ENCODE data around the gene GPATCH4.
"Not testable (repeated sequence)": the region's sequence is repeated elsewhere in the genome, so short reads cannot be mapped to it uniquely, and the experiment has no call there.

The GPATCH4 gene

DNA sequence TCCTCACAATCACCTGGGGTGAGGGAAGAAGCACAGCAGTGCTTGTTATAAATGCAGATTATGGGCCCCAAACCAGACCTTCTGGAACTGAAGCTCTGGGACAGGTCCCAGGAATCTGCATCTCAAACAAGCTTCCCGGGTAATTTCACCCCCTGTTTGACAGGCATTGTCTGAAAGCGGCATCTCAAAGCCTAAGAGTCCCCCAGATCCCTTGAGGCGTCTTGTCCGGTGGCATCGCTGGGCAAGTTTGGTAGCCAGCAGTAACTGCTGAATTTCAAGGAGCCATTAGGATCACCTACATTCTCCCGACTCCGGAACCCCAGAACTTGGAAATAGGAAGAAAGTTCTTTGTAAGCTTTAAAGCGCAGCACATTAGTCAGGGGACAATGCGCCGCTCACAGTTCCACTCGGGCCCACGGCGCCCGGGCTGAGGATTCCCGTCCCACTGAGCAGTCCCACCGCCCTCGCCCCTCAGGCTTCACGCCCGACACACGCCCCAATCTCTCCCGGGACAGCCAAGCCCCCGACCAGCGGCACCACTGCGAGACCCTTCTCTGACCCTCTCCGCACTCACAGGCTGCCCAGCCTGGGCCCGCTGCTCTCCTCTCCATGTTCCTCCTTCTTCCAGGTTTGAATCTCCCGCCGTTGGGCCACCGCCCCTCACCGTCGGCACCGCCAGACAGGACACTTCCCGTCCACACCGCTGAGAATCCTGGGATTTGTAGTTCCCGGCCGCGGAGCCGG is 29.2 kb downstream of the GPATCH4 start, which contains the start of gene IQGAP3:
TSS of gene IQGAP3 (minus strand) at position 647 of the 744 bp plus-strand sequence. CDS start at position 611, 36 bp downstream.
- peak; percentile 72 for DNase-seq

DNA sequence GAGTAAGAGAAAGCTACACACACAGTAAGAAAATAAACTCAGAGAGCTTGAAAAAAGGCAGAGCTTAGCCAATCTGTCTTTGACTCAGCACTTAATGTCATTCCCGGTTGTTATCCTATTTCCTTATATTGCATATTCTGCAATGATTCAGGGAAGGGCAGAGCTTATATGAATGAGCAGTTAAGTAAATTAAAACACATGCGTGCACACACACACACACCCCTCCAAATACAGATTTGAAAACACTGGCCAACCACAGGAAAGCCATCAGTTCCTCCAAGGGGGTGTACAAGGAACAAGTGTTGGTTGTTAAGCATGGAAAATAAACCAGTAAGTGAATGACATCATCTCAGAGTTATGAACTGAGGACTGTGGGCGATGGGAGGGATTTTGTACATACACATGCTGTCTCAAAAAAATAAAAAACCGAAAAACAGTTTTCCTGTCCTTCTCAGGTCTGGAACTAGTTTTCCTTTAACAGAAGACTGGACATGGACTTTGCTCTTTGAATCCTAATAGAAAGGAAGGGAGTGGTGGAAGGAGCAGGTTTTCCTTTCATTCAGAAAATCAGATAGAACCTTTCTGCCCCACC is 29.9 kb downstream of the GPATCH4 start:
- DNase-seq: no peak

GRCh38 chr1:156566436-156566835 is 34.8 kb downstream of the GPATCH4 start:
- no peak for DNase-seq

DNA sequence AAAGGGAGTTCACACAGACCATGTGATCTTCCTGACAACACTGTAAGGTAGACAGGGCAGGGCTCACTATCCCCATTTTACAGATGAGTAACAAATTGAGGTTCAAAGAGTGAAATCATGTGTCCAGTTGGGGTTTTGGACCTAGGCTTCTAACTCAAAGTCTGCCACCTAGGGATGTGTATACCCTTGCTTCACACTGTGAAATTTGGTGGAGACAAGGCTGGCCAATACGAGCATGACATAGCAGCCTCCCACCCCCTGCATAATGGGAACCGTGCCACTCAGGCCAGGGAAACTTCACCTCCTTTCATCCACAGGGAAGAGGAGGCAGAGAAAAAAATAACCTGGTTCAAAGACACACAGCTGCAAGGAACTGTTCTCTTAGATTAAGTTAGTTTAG is 35.8 kb downstream of the GPATCH4 start:
- DNase-seq: no peak

DNA sequence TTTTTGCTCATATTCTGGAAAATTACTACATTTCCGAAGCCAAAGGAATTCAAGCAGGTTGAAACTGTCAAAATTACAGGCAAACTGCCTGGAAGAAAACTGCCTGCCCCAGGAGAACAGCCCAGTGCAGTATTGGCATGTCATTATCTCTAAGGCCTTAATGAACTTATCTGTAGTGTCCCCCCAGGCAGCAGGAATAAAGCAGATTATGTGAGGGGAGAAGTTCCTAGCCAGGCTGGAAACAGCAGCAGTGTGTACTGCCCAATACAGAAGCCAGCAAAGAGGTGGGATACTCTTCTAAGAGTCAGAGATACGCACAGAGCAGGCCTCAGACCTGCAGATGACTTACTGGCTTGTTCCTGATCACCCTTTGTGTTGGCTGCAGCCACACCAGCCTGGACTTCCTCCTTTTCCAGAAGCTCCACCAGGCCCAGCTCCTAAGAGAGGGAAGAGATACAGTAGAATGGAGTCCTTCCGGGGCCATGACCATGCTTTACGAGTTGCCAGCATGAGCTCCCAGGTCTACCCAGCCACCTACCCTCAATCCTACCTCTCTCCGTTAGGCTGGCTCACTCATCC is 40.6 kb downstream of the GPATCH4 start:
- DNase-seq: no peak

DNA sequence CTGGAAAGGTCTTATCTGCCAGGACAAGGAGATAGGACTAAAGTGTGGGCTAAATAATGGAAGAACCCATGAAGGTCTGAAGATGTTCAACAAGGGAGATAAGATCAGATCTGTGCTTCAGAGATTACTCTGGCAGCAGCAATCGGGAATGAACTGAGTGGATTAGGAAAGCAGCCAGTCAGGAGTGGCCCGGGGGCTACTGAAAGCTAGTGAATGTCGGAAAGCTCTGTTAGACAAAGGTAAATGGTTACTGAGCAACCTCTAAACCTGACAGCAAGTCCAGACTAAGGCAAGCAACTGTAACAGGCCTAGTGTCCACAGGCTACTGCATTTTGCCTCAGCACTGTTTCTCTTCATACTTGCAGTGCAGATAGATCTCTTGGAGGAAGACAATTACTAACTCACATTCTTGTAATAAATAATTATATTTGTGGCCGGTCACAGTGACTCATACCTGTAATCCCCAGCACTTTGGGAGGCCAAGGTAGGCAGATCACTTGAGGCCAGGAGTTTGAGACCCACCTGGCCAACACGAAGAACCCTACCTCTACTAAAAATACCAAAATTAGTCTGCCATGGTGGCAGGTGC is 41.4 kb downstream of the GPATCH4 start:
- no peak for DNase-seq

GRCh38 chr1:156559086-156559796 is 42.0 kb downstream of the GPATCH4 start:
- no peak for DNase-seq

DNA sequence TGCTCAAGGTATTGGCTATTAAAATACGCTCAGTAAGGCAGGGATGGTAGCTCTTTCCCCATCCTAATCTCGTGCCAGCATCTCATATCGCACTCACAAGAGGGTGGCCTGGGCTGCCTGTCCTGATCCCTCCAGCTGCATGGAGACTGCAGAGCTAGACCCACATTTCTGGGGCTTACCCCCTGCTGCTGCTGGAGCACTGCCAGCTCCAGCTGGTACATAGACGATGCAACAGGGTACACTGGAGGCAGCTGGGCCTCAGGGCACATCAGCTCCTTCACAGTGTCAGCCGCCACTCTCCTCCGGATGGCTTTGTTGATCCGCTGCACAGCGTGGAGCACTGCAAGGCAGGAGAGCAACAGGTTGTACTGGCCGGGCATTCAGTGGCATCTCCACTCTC is 44.9 kb downstream of the GPATCH4 start:
- no peak for DNase-seq

GRCh38 chr1:156555715-156556114 is 45.6 kb downstream of the GPATCH4 start:
- DNase-seq: no peak

- no peak for DNase-seq
Observed at GRCh38 chr1:156554971-156555370, 46.3 kb downstream of the GPATCH4 start.

DNA sequence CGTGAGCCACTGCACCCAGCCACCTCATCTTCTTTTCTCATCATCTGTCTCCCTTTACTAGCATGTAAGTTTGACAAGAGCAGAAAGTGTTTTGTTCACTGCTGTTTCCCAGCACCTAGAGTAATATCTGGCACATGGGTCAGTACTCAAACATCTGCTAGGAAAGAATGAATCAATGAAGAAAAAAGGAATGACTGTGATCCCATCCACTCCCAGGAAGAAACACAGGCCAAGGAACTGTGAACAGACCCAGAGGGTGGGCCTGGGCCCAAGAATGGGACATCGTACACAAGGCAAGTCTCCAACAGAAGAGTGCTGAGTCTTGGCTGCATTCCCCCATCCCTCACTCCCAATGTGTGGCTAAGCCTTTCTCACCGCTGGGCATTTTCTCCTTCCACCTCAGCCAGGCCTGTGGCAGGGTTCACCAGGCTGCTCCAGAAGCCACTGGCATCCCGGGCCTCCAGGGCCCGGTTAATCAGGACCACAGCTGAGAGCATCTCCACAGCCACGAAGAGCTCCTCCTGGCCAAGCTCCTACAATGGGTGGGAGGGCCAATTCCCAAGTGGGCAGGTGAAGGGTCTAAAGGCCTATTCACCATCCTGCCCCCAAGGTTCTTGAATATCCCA is 47.3 kb downstream of the GPATCH4 start:
- no peak for DNase-seq

GRCh38 chr1:156552937-156553336 is 48.3 kb downstream of the GPATCH4 start:
- DNase-seq: not testable (repeated sequence)

GRCh38 chr1:156552518-156552917 is 48.8 kb downstream of the GPATCH4 start:
- DNase-seq: no peak

DNA sequence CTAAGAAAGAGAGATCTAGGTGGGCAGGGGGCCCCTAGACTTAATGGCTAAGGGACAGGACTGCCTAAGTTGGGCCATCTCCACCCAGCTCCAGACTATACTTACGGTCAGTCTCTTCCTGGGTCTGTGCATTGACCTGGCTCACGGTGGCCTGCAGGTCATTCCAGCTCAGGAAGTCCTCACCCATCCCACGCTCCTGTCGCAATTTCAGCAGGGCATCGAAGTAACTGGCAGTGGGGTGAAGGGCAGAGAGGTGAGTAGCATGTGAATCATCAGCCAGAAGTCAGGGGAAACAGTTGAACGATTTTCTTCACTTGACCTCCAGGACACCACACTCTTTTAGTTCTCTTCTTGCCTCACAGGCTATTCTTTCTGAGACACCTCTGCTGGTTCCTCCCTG is 49.4 kb downstream of the GPATCH4 start:
- DNase-seq: no peak

- DNase-seq: no peak
Observed at GRCh38 chr1:156551066-156551643, 50.1 kb downstream of the GPATCH4 start.

DNA sequence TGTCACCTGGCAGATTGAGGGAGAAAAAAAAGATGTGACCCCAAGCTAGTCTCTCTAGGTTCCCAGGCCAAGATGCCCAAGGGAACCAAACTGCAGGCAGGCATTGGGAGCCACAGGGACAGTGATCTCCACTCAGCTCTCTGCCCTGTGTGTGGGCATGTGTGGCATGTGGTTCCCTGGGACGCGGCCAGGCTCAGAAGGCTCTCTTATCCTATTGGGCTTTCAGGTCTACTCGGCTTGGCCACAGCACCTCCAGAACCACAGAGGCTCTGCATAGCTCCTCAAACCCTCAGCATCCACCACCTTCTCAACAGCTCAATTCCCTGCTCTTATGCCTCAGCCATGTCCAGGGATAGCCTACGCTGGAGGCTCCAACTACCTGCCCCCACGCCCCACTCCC is 50.9 kb downstream of the GPATCH4 start:
- no peak for DNase-seq

- no peak for DNase-seq
Observed at GRCh38 chr1:156549831-156550230, 51.4 kb downstream of the GPATCH4 start.

DNA sequence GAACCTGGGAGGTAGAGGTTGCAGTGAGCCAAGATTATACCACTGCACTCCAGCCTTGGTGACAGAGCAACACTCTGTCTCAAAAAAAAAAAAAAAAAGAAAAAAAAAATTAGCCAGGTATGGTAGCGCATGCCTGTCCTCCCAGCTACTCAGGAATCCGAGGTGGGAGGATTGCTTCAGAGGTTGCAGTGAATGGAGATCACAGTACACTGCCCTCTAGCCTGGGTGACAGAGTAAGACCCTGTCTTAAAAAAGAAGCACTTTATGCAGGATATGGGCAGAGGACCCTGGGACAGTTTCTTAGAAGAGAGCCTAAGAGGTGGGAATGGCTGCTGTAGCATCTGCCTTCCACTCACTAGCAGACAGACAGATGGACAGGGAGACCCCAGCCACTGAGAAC is 51.9 kb downstream of the GPATCH4 start:
- DNase-seq: no peak

- no peak for DNase-seq
Observed at GRCh38 chr1:156547982-156548381, 53.3 kb downstream of the GPATCH4 start.

GRCh38 chr1:156547434-156547833 is 53.8 kb downstream of the GPATCH4 start:
- DNase-seq: no peak

DNA sequence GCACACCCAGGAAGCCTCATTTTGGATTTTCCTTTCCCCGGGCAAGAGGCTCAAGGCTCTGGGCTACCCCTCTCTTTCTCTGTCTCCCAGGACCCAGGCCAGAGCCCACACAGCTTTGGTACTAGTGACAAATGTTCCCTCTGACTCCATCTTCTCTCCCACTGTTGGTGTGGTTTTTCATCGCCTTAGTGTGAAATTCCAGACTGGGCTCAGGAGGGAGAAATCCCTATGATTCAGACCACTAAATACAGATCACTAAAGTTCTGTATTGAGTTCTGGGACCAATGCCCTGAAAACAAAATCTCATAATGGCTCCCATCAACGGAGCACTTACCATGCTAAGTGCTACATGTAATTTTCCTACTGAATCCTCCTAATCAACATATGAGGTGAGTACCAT is 55.0 kb downstream of the GPATCH4 start:
- no peak for DNase-seq

DNA sequence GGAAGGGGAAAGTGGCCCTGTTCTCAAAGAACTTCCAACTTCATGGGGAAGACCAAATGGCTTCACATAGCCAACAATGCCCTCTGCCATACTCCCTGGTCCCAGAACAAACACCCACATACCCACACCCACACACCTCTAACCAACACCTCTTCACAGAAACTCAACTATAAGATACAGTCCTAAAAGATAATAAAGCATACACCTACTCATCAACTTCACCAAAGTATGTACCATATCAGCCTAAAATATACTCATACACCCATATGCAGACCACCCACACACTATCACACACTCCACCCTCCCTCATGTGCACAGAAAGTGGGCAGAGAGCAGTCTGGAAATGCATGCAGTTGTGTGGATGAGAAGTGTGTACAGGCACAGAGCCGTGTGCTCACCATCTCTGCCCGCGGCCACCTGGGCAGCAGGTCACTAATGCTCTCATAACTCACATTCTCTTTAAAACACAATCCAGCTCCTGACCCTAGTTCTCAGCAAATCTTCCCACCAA is 56.6 kb downstream of the GPATCH4 start:
- DNase-seq: no peak
